GDM1 (cell line): ENCODE measurements around the gene PGS1.
A peak's percentile ranks its signal among the peaks of the same experiment; 100 is the strongest.

ENCODE experiments used
- DNase-seq: peaks from one replicate; lab custom pipeline; 2025; lab: John Stamatoyannopoulos, UW

The PGS1 gene

DNA sequence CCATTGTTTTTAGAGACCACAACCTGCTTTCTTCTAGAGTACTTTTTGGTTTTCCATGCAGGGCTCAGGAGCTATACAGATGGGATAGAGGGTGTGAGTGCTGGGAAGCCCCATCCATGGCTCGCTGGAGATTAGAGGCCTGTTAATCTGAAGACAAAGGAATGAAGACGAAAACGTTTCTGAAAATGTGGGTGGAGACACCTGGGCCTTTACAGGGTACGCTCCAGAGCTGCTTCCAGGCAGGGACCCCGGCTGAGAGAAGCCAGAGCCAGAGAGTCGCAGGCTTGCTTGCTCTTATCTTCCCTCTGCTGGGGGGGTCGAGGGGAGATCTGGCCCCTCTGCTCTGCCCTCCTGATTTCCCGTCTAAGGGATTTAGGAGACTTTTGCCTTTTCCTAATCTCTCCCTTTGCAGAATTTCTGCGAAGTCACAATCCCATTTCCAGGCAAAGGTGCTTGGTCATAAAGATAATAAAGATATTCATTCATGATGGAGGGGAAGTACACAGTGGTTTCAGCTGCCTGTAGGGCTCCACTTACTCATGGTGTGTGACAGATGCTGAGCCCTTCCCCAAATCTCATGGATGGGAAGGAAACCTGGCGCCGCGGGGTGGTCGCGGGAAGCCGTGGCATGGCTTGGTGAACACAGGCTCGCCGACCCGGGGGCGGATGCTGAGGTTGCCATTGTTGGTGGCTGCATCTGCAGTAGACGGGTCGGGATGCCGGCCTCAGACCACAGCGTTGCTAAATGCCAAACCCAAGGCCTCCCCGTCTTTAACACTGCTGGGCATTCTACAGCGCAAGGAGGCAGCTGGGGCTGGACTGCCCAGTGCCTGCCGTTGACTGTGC lies 13.8 kb upstream of the PGS1 start:
- DNase-seq: peak; percentile 85

GRCh38 chr17:78365561-78366108 lies 12.8 kb upstream of the PGS1 start:
- no peak for DNase-seq

- no peak for DNase-seq
Measured at GRCh38 chr17:78366109-78366848, 12.2 kb upstream of the PGS1 start.

DNA sequence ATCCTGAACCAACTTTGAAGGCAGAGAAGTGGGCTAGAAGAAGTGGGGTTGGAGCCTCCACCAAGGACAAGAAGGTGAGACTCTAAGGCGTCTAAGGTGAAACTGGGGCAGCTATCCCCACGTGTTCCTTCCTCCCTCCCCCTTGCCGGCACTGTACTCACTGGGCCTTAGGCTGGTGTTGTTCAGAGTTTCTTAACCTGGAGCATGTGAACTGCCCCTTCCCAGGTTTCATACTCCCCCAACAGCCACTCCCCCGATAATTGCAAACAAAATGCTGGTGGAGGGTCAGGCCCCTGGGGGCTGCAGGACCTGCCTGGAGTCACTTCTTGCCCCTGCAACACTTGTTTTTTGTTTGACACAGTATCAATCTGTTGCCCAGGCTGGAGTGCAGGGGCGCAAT lies 11.3 kb upstream of the PGS1 start:
- no peak for DNase-seq

GRCh38 chr17:78368348-78368747 lies 10.1 kb upstream of the PGS1 start:
- DNase-seq: no peak

- DNase-seq: no peak
Measured at GRCh38 chr17:78368854-78369495, 9.5 kb upstream of the PGS1 start.

GRCh38 chr17:78369791-78370381 lies 8.6 kb upstream of the PGS1 start:
- DNase-seq: no peak

- DNase-seq: no peak
Measured at GRCh38 chr17:78371056-78371455, 7.4 kb upstream of the PGS1 start.

DNA sequence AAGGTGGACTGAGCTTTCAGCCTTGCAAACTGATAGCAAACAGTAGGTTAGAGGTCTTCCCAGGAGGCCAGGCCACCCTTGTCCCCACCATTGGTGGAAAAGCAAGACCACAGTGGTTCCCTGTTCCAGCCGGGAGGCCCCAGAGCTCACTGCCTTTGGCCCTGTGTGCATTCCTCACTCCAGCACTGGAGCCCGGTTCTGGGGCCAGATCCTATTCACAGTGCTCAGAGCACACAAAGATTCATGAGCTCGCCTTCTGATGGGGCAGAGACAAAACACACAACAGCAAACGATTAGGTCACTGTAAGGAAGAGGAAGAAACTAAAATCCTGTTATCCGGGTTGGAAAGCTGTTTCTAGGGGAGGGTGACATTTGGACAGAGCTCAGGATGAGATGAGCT lies 5.6 kb upstream of the PGS1 start:
- no peak for DNase-seq

DNA sequence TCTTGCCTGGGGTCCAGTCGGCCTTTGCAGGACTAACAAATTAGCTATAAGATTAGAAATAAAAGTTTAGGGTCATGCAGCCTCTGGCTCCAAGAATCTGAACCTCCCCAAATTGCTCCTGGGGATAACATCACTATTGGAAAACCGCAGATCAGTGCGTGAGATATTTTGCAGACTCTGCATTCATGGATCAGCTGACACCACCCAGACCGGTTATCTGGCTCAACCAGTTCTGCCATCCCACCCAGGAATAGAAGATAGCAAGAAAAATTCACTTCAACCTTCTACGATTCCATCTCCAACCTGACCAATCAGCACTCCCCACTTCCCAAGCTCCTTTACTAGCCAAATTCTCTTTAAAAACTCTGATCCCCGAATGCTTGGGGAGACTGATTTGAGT lies 4.3 kb upstream of the PGS1 start:
- no peak for DNase-seq

DNA sequence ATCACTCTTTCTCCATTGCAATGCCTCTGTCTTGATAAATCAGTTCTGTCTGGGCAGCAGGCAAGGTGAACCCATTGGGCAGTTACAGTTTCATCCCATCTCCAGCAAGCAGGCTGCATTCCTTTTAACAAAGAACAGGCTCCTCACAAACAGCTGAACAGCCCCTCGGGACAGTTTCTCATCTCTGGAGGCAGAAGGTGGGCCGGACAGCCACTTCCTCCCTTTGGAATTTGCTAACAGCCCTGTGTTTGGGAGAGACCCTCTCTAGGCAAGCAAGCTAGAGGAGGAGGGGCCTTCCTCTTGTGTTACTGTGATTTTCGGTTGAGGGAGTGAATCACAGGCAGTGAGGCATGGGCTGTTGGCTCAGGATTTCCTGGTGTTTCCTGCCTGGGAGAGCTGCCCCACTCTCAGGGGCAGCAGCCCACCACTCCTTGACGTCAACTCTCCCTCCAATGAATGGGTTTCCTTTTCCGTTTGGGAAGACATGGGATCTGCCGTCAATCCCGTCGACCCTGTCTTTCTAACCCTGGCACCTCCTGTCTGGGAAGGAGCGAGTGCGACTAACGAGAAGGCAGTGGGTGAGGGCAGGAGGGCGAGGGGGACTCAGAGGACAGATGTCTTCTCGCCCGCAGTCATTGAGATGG lies 3.7 kb upstream of the PGS1 start:
- DNase-seq: no peak

DNA sequence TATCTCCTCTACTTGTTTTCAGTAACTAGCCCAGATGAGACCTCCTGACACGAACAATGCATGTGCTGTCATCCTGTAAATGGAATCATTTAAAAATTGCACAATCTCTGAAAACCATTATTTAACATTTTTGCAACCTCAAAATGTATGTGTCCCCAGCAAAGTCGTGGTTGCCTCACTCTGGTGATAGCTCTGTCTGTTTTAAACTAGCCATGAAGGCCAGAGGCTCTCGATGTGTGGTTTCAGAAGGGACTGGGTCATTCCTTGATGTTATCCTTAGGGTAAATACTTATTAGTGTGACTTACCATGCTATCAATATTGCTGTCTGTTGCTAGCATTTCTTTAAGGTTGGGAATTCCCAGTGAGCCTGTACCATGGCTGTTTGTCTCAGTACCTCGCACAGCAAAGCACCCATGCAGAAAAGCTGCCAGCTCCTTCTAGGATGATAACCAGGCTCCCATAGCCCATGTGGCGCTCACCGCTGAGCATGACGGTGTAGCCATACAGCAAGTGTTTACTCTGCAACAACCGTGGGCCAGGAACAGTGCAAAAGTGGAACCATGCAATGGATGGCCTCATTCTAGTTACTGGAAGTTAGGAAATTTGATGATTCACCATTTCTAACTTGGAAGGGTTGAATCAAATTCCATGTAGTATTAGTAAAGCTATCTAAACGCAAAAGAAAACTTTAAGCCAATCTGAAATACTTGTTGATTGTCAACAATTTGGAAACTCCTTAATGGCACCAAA lies 2.9 kb upstream of the PGS1 start:
- DNase-seq: no peak

- DNase-seq: no peak
Measured at GRCh38 chr17:78376161-78376560, 2.3 kb upstream of the PGS1 start.

DNA sequence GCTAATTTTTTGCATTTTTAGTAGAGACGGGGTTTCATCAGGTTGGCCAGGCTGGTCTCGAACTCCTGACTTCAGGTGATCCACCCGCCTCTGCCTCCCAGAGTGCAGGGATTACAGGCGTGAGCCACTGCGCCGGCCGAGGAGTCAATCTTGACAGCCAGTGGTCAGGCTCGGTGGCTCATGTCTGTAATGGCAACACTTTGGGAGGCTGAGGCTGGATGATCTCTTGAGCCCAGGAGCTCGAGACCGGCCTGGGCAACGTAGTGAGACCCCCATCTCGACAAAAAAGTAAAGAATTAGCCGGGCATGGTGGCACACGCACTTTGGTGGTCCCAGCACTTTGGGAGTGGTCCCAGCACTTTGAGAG lies 608 bp upstream of the PGS1 start:
- no peak for DNase-seq

DNA sequence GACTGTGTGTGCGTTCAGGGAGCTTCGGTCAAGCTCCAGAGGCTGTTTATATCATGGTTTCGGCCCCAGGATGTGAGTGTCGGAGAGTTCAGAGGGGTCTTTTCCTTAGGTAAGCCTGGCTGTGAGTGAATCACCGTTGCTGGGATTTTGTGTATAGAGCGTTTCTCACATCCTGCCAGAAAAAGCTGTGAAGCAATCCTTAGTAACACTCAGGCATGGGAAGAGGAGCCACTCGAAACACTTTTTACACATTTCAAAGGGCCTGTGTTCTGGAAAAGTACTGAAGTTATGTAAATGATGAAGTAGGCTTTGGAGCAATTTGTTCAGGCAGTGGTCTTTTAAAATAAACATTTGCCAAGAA lies 662 bp downstream of the PGS1 start:
- DNase-seq: no peak

- no peak for DNase-seq
Measured at GRCh38 chr17:78380370-78380769, 1.9 kb downstream of the PGS1 start.

DNA sequence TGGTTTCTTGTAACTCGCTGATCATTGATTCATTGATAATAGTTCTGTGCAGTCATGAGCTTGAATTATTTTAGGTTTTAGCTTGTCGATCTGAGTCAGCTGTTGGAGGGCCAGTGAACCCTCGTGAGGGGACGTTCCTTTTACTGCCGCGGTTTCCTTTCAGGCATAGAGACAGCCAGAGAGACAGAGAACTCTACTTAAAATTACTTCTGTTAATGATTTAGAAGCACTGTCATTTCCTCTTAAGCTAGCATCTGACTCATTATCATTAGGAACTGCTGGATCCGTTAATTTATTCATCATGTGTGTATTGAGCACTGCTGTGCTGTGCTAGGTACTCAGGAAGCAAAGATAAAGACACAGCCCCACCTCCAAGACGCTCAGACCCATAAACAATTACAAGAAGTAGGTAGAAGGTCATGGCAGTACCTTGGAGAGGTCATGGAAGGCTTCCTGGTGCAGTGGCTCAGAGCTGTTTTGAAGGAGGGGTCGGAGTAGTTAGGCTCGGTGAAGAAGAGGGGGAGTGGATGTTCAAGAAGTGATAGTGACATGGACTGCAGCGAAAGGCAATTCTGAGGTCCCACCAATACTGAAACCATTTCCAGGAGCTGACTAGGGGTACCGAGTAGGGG lies 3.3 kb downstream of the PGS1 start:
- peak; percentile 21 for DNase-seq

GRCh38 chr17:78383725-78384471 lies 5.4 kb downstream of the PGS1 start:
- peak; percentile 56 for DNase-seq

DNA sequence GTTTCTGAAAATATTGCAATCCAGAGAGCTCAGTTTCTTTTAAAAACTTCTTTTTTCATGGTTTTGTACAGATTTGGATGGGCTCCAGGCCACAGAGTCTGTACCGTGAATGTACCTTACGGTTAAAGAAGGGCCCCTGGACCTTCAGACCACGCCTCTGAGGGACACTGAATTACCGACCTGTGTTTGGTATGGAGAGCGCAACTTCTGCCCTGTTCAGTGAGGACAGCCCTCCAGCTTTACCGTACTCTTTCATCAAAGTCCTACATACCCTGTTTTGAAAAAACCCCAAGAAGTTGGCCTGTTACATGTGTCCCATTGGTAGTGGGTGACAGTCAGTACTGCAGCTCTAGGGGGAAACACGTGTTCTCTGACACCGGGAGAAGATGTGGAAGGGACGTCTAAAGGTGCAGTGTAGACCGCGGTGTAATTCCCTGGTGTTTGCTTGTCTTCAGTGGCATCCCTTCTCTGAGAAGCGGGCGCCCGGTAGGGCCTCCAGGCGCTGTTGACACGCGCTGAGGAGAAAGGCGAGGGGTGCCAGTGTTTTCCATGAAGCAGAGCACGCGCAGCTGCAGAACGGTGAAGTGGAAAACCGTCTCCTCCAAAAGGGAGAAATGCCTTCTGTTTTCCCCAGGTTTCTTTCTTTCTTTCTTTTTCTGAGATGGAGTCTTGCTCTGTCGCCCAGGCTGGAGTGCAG lies 6.2 kb downstream of the PGS1 start:
- DNase-seq: no peak
